Breast epithelium (tissue), 3 donors: ENCODE measurements around the gene CPNE4.

Source experiments
- CTCF ChIP-seq, 3 donors: fragments of 450-650 bp; IDR thresholded peaks; one replicate each; pipeline ENCODE4 v1.5.1; 2016 to 2017; ENCODE audit warnings: antibody characterized with exemption in 3 of 3, mild to moderate bottlenecking in 3 of 3, moderate library complexity in 3 of 3
- POLR2A ChIP-seq: fragments of 450-650 bp; IDR thresholded peaks from one replicate; pipeline ENCODE4 v1.6.1; 2016; ENCODE audit warnings: antibody characterized with exemption, mild to moderate bottlenecking, moderate library complexity
- POLR2AphosphoS5 ChIP-seq, 3 donors: sonication (generic); formaldehyde crosslinking; IDR thresholded peaks; one replicate each; pipeline ENCODE4 v1.6.1; 2017; ENCODE audit warnings: antibody characterized with exemption in 3 of 3

GRCh38 chr3:131699001-131699400, 335.8 kb downstream of the CPNE4 start:
- TF ChIP-seq POLR2A (no peak), CTCF (IDR thresholded peaks at IDR 0.05) (no peak), POLR2AphosphoS5 (IDR thresholded peaks at IDR 0.05) (no peak)
